K562 (cell line): ENCODE data around the gene TMEFF2.

ENCODE experiments used
- CC2D1A ChIP-seq: fragments of 450-650 bp; IDR thresholded peaks from 2 replicates; pipeline ENCODE4 v1.6.1; 2017; ENCODE audit warnings: mild to moderate bottlenecking
- CTCF ChIP-seq, 3 experiments: IDR thresholded peaks in 2 of 3; conservative IDR thresholded peaks in 1 of 3; 2 replicates each; pipeline ENCODE4 v1.5.1; 2011 to 2012; ENCODE audit warnings: low read length in 3 of 3, mild to moderate bottlenecking in 3 of 3, control low read depth in 2 of 3, improper control_type of control experiment in 1 of 3, inconsistent platforms in 1 of 3, low read depth in 1 of 3, mixed read lengths in 1 of 3, moderate library complexity in 1 of 3; ENCODE audit not compliant: insufficient read depth in 2 of 3
- ELF1 ChIP-seq: fragments of 200-800 bp; sonication (Bioruptor generic); IDR thresholded peaks from 2 replicates; pipeline ENCODE4 v1.6.1; 2016; ENCODE audit warnings: missing genetic modification characterization, missing compliant biosample characterization
- IRF1 ChIP-seq: sonication (generic); formaldehyde crosslinking; IDR thresholded peaks from 2 replicates; pipeline ENCODE4 v1.8.0; 2022; ENCODE audit warnings: missing genetic modification reagents, mild to moderate bottlenecking, borderline replicate concordance
- MAX ChIP-seq: sonication (generic); formaldehyde crosslinking; IDR thresholded peaks from 2 replicates; pipeline ENCODE4 v1.9.0; 2022; ENCODE audit warnings: mild to moderate bottlenecking, missing genetic modification reagents
- NFE2 ChIP-seq: IDR thresholded peaks from 2 replicates; pipeline ENCODE4 v1.6.1; 2014; ENCODE audit warnings: antibody characterized with exemption, low read depth
- NFIX ChIP-seq: fragments of 250-450 bp; sonication (Bioruptor Pico); IDR thresholded peaks from 2 replicates; pipeline ENCODE4 v1.4.0; 2020; ENCODE audit warnings: low read depth, mild to moderate bottlenecking, moderate library complexity
- POLR2A ChIP-seq: fragments of 450-650 bp; conservative IDR thresholded peaks from 2 replicates; pipeline ENCODE4 v1.6.1; 2016
- RERE ChIP-seq: sonication (generic); formaldehyde crosslinking; IDR thresholded peaks from 2 replicates; pipeline ENCODE4 v1.8.0; 2023; ENCODE audit warnings: missing genetic modification reagents, mild to moderate bottlenecking, borderline replicate concordance
- SRF ChIP-seq, 2 experiments: fragments of 250-450, 450-650 bp in 1 of 2; sonication (Bioruptor Pico) in 1 of 2; sonication (generic) in 1 of 2; formaldehyde crosslinking; IDR thresholded peaks; 2 replicates each; pipeline versions ENCODE4 v1.5.0 to v1.5.1; 2020 to 2022; ENCODE audit warnings: mild to moderate bottlenecking in 1 of 2, missing genetic modification reagents in 1 of 2
- TAF7 ChIP-seq: fragments of 450-650 bp; IDR thresholded peaks from 2 replicates; pipeline ENCODE4 v1.6.1; 2016; ENCODE audit warnings: missing genetic modification characterization, missing compliant biosample characterization
- TARDBP ChIP-seq: fragments of 450-650 bp; IDR thresholded peaks from 2 replicates; pipeline ENCODE4 v1.6.1; 2016
- TBP ChIP-seq: optimal IDR thresholded peaks from 2 replicates; pipeline ENCODE3; 2011; ENCODE audit warnings: low read depth, low read length, improper control_type of control experiment

GRCh38 chr2:191907545-191907944, 287.2 kb downstream of the TMEFF2 start:
- TF ChIP-seq IRF1 (CRISPR knock-in tag): no peak
- no peak for TF ChIP-seq SRF (CRISPR knock-in tag; IDR thresholded peaks at IDR 0.05)
- no peak for TF ChIP-seq MAX
- no peak; a peak in 1 of 6 replicates for TF ChIP-seq CTCF (IDR thresholded peaks at IDR 0.05 in 2 of 3, conservative IDR thresholded peaks at IDR 0.05 in 1 of 3; ENCODE audit: insufficient read depth in 2 of 3, low read depth in 1 of 3, low read length in 3 of 3)
- TF ChIP-seq NFE2: no peak
- TF ChIP-seq TBP: no peak
- TF ChIP-seq TARDBP: no peak
- no peak for TF ChIP-seq RERE
- TF ChIP-seq TAF7 (tag): no peak
- TF ChIP-seq POLR2A: no peak
- no peak for TF ChIP-seq ELF1 (tag)
- no peak for TF ChIP-seq NFIX (CRISPR knock-in tag)
- TF ChIP-seq CC2D1A: no peak
